Thoracic aorta (tissue), 2 donors: ENCODE data around the gene OTOP3. TPM values are rescaled to one million over a fixed set of nuclear protein-coding genes. Genes with fewer than 3 reads are reported as not detected.
A peak's percentile ranks its signal among the peaks of the same experiment; 100 is the strongest.

Experiments
- ATAC-seq: fragments of 150-250 bp; one replicate; pipeline ENCODE4 v1.8.0; 2017; ENCODE audit warnings: low read depth; ENCODE audit not compliant: insufficient number of reproducible peaks, low FRiP score
- DNase-seq: peaks from one replicate; pipeline ENCODE4 v3.0.0-alpha.2; 2020; ENCODE audit warnings: low spot score
- H3K27ac ChIP-seq, 2 donors: fragments of 200-600 bp; sonication (generic); 1 replicate in 1 of 2; 2 replicates in 1 of 2; pipeline ENCODE4 v1.5.1; 2016; ENCODE audit warnings: mild to moderate bottlenecking in 2 of 2, moderate library complexity in 2 of 2
- H3K27me3 ChIP-seq: fragments of 200-600 bp; sonication (generic); replicated peaks from 2 replicates; pipeline ENCODE4 v1.6.0; 2016; ENCODE audit warnings: mild to moderate bottlenecking; ENCODE audit not compliant: insufficient read depth
- H3K36me3 ChIP-seq: fragments of 200-600 bp; sonication (generic); one replicate; pipeline ENCODE4 v1.5.1; 2016
- H3K4me1 ChIP-seq, 2 donors: fragments of 200-600 bp; sonication (generic); 1 replicate in 1 of 2; 2 replicates in 1 of 2; pipeline versions ENCODE4 v1.5.1 to v1.6.0; 2016; ENCODE audit warnings: low read depth in 2 of 2, mild to moderate bottlenecking in 1 of 2; ENCODE audit not compliant: control insufficient read depth in 1 of 2
- H3K4me3 ChIP-seq: fragments of 200-600 bp; sonication (generic); 2 replicates; pipeline ENCODE4 v1.5.1; 2016; ENCODE audit warnings: mild to moderate bottlenecking
- H3K9me3 ChIP-seq: fragments of 200-600 bp; sonication (generic); 2 replicates; pipeline ENCODE4 v1.5.1; 2016
- CTCF ChIP-seq: fragments of 200-600 bp; sonication (generic); IDR thresholded peaks from one replicate; pipeline ENCODE4 v1.5.1; 2019; ENCODE audit warnings: antibody characterized with exemption
- total RNA-seq, 2 donors: library from RNA; depleted of rRNA; stranded (reverse); fragments of >200 nt; gene quantifications; one replicate each; pipeline versions ENCODE4 v1.1.0 to v1.2.3, GENCODE V29; 2016

The OTOP3 gene
- total RNA-seq, 2 donors from 2014 or later, result not detected

- H3K9me3 ChIP-seq, result no peaks in the 10 kb centered on the region
- no peak for ATAC-seq
Observed at GRCh38 chr17:74924250-74924948, 11.3 kb upstream of the OTOP3 start, which contains the start of gene OTOP2. TSS of gene OTOP2 (plus strand) at chr17:74924273. CDS start at chr17:74924633, 360 bp downstream.

DNA sequence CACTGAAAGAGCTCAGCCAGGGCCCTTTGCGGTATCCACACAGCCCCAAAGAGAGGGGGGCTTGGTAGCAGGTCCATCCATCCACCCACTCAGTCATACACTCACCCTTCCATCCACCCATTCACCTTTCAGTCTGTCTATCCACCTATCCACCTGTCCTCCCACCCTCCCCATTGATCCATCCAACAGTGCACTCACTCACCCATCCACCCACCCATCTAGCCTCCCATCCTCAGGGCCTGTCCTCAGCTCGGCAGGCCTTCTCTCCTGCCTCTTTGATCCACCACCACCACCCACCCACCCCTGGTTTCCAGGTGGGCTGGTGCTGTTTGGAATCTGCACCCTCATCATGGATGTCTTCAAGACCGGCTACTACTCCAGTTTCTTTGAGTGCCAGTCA is 10.5 kb upstream of the OTOP3 start:
- TF ChIP-seq CTCF, result no peak
- ATAC-seq, result no peak
- Histone ChIP-seq H3K9me3 (no peaks in the 10 kb centered on the region), H3K4me3 (no peak overlapping the region), H3K27me3 (peaks cover 4% of the 10 kb centered on the region), H3K27ac (no peak overlapping the region), H3K4me1 (peaks cover 18 to 19% of the 10 kb centered on the region in 2 donors), H3K36me3 (no peaks in the 10 kb centered on the region)
- DNase-seq, result no peak

More at GRCh38 chr17:74924250-74924948, 11.3 kb upstream of the OTOP3 start, which contains the start of gene OTOP2:
- no peak for TF ChIP-seq CTCF
- Histone ChIP-seq H3K36me3 (no peaks in the 10 kb centered on the region), H3K4me3 (peak within 1 kb of the TSS; percentile 62), H3K27me3 (peaks cover 4% of the 10 kb centered on the region), H3K27ac (no peak within 1 kb of the TSS), H3K4me1 (peaks cover 18 to 19% of the 10 kb centered on the region in 2 donors)
- no peak for DNase-seq

DNA sequence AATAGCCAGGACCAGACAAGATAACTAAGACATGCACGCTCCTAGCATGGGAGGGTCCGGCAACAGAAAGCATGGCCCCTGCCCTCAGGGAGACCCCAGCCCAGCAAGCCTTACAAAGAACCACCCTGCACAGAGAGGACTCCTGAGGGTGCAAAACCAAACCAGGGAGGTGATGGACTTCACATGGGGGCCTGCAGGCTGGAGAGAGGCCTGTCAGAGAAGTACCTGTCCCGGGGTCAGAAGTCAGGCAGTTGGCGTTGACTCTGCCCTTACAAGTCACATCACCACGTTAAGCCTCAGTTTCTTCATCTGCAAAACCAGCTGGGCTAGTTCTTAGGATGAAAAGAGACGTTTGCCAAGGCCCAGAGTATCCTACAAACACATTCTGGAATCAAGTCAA is 6.9 kb upstream of the OTOP3 start:
- H3K27me3 ChIP-seq, result peaks cover 3% of the 10 kb centered on the region
- no peaks in the 10 kb centered on the region for H3K36me3 ChIP-seq
- H3K9me3 ChIP-seq, result no peaks in the 10 kb centered on the region
- TF ChIP-seq CTCF, result no peak
- ATAC-seq, result no peak
- no peak for DNase-seq
- no peak overlapping the region for H3K4me3 ChIP-seq
- H3K4me1 ChIP-seq, result peaks cover 10 to 11% of the 10 kb centered on the region in 2 donors
- no peak overlapping the region for H3K27ac ChIP-seq

- H3K27ac ChIP-seq, result no peak overlapping the region
- H3K4me3 ChIP-seq, result no peak overlapping the region
- peaks cover 0 to 3% of the 10 kb centered on the region in 2 donors for H3K4me1 ChIP-seq
- DNase-seq (no peak), ATAC-seq (no peak)
- H3K27me3 ChIP-seq, result no peaks in the 10 kb centered on the region
- TF ChIP-seq CTCF, result no peak
- H3K9me3 ChIP-seq, result no peaks in the 10 kb centered on the region
- no peaks in the 10 kb centered on the region for H3K36me3 ChIP-seq
Observed at GRCh38 chr17:74930535-74931036, 5.1 kb upstream of the OTOP3 start.

DNA sequence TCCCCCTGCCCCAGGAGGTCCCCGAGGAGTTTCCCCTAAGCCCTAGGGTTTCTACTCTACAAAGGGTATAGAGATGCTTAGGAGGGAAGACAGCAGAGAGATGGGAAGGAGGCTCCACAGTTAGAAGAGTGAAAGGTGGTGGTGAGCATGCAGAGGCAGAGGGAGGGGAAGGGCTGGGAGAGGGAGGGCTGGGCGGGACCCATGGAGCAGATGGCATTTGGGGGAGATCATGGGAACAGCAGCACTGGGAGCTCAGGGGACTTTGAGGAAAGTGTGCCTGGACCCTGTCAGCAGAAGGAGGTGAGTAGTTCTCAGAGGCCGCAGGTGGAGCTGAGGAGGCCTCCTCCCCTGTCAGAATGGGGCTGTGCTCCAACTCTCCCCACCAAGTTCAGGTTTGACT is 650 bp upstream of the OTOP3 start:
- TF ChIP-seq CTCF, result no peak
- H3K4me1 ChIP-seq, result peaks cover 0 to 12% of the 10 kb centered on the region in 2 donors
- H3K4me3 ChIP-seq, result no peak overlapping the region
- H3K27ac ChIP-seq, result no peak overlapping the region
- no peak for ATAC-seq
- no peak for DNase-seq
- no peaks in the 10 kb centered on the region for H3K9me3 ChIP-seq
- H3K36me3 ChIP-seq, result no peaks in the 10 kb centered on the region
- H3K27me3 ChIP-seq, result no peaks in the 10 kb centered on the region
